NT2/D1 (cell line): Measurements from ENCODE around the gene KPNA2.

ENCODE experiments used
- SUZ12 ChIP-seq: IDR thresholded peaks from 2 replicates; pipeline ENCODE4 v1.6.1; 2011; ENCODE audit not compliant: insufficient read length, insufficient read depth; ENCODE audit errors: extremely low read depth
- YY1 ChIP-seq: IDR thresholded peaks from 2 replicates; pipeline ENCODE4 v1.6.1; 2011; ENCODE audit not compliant: insufficient read length, insufficient read depth

GRCh38 chr17:68033636-68034451 lies 1.7 kb upstream of the KPNA2 start:
- TF ChIP-seq YY1 = no peak
- no peak for TF ChIP-seq SUZ12
